A172 (cell line): ENCODE measurements around the gene RBM22. TPM values are rescaled to one million over a fixed set of nuclear protein-coding genes. Genes with fewer than 3 reads are reported as not detected.
A peak's percentile ranks its signal among the peaks of the same experiment; 100 is the strongest.

ENCODE experiments used
- DNase-seq: peaks from one replicate; pipeline ENCODE4 v3.0.0-alpha.2; 2015; ENCODE audit warnings: low spot score
- total RNA-seq: library from RNA; depleted of rRNA; stranded (reverse); fragments of >200 nt; shearing (Covaris generic); gene quantifications from 2 replicates; pipeline ENCODE4 v1.2.3, GENCODE V29; 2014

Gene RBM22
- total RNA-seq, 1 experiment from 2014 or later = 36.4 TPM

GRCh38 chr5:150651924-150652671 lies 48.8 kb downstream of the RBM22 start:
- DNase-seq = no peak

- DNase-seq = no peak
Measured at GRCh38 chr5:150651382-150651781, 49.5 kb downstream of the RBM22 start.

- DNase-seq = no peak
Measured at GRCh38 chr5:150650021-150651006, 50.5 kb downstream of the RBM22 start.

GRCh38 chr5:150649108-150650020 lies 51.5 kb downstream of the RBM22 start:
- DNase-seq = no peak

DNA sequence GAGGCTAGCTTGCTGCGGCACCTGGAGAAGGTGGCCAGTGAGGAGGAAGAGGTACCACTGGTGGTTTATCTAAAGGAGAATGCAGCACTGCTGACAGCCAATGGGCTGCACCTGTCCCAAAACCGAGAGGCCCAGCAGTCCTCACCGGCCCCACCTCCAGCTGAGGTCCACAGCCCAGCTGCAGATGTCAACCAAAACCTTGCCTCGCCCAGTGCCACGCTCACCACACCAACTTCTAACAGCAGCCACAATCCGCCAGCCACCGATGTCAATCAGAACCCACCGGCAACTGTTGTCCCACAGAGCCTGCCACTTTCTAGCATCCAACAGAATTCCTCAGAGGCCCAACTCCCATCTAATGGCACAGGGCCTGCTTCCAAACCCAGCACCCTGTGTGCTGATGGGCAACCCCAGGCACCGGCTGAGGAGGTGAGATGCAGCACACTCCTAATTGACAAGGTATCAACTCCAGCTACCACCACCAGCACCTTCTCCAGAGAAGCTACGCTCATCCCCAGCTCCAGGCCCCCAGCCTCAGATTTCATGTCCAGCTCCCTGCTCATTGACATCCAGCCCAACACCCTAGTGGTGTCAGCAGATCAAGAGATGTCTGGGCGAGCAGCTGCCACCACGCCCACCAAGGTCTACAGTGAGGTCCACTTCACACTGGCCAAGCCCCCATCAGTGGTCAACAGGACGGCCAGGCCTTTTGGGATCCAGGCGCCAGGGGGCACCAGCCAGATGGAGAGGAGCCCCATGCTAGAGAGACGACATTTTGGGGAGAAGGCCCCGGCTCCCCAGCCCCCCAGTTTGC lies 52.4 kb downstream of the RBM22 start:
- no peak for DNase-seq

DNA sequence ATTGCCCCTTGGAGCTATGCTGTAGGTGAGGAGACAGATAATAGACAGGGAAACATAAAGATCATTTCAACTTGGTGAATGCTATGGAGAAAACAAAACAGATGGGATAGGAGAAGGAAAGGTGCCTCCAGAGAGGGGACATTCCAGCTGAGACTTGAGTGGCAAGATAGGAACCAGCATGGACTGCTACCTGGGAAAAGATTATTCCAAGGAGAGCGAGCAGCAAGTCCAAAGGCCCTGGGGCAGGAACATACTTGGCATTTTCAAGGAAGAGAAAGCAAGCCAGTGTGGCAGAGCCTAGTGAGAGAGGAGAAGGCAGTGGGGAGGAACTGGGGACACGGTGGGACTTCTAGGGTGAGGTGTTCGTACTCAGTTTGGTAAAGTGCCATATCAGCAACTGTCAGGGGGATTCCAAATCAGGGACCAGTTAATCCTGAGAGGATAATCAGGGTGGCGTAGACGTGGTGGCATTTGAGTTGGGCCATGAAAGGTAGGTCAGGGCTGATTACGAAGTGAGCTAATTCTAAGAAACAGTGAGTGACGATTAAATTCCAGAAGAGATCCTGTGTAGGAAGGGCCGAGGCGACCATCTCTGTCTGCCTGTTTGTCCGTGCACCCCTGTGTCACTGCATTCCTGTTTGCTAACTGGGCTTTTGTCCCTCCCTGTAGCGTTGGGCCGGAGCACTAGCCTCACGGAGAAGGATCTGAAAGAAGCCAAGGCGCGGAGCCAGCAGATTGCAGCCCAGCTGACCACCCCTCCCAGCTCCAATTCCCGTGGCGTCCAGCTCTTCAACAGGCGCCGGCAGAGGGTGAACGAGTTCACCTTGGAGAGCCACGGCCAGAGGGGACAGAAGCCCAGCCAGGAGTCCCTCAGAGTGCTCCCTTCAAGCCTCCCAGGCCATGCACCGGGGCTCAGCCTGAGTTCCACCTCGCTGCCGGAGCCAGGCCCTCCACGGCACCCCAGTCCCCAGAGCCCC lies 53.3 kb downstream of the RBM22 start:
- DNase-seq = no peak

DNA sequence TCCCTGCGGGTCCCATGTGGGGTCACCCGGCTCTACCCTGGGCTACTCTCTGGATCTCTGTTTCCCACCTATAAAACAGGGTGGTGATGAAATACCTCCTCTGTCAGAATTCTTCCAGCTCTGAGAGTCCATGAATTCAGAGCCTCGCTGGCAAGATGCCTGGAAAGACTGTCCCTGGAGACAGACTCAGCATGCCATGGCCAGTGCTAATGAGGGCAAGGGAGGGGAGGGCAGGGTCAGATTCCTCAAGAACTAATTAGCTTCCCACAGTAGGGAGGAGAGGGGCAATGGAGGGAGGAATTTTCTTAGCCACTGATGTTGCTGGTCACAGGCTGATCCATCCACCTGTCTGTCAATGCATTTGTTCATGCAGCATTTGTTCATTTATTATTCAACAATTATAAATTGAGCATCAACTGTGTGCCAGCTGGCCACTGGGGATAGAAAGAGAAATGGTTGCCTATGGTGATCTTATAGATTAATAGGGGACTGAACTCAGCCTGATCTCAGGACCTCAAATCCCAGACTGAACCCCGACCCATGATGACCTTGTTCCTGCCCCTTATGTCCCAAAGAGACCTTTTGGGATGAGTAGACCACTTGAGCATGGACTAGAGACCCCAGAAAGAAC lies 55.7 kb downstream of the RBM22 start:
- DNase-seq = peak; percentile 93

- peak; percentile 55 for DNase-seq
Measured at GRCh38 chr5:150644514-150644913, 56.3 kb downstream of the RBM22 start.

GRCh38 chr5:150644058-150644457 lies 56.8 kb downstream of the RBM22 start:
- DNase-seq = peak; percentile 41

GRCh38 chr5:150642991-150643710 lies 57.7 kb downstream of the RBM22 start:
- no peak for DNase-seq

DNA sequence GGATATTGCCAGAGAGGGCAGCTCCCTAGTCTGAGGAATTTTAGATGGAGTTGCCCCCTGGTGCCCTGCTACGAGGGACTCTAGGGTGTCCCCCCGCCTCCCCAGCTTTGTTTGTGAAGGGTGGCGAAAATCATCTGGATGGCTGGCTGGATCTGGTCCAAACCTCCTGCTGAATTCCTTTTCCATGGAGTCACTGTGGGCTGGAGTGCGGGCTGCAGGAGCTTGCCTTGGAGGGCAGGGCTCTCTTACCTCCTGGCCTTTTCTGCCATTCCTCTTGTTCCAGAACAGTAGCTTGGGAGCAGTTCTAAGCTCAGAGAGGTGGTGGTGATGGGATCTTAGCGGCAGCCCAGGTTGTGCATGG lies 58.3 kb downstream of the RBM22 start:
- DNase-seq = peak; percentile 98

DNA sequence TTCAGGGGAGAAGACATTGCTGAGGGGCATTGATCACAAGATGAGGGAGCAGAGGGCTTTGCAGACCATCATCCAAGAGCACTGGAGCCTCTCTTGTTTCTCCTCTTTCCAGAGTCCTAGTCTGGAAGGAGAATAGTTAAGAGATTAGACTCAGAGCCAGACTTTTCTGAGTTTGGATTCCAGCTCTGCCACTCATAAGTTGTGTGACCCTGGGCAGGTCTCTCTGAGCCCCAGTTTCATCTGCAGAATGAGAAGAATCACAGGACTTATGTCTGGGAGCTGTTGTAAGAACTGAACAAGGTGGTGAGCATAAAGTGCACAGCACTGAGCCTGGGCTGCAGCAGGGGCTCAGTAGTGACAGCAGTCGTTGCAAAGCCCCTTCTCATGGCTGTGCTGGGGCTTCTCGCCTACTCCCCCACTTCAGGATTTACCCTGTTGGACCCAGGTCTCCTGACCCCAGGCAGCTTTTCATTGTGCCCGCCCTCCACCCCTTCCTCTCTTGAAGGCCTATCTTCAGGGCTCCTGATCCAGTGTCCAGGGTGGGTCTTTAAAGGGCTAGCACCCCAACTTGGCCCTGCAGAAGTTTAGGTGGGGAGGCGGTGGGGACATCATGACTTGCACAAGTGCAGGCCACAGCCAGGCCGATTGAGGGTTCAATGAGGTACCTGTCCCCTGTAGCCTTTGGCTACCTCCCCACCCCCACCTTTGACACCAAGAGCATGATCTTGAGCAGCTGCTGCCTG lies 58.9 kb downstream of the RBM22 start:
- no peak for DNase-seq

DNA sequence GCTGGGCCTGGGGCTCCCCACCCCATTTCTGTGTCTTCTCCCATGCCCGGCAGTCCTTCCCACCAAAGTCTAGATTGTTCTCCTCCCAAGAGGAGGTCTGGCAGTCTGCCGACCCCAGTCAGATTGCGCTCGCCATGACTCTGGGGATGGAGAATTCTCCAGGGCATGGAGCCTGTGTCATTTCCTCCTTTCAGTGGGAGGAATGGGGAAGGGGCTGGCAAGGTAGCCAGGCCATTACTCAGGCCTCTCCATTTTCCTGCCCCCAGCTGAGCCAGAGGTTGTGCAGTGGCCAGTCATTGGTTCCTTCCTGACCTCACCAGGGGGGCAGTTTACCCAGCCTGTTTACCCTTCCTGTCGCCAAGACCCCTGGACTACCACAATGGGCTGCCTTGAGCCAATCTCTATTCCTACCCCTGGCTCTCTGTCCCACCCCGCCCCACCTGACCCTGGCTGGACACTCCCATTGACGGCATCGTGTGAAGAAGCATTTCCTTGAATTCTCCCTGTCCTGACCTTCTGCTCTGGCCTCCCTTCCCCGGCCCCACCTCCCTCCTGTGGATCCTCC lies 59.8 kb downstream of the RBM22 start:
- DNase-seq = peak; percentile 80
